Mammary epithelial cell (primary cell): ENCODE measurements around the gene PROC.

Source experiments
- CTCF ChIP-seq, 2 donors: IDR thresholded peaks in 1 of 2; conservative IDR thresholded peaks in 1 of 2; 2 replicates each; pipeline ENCODE4 v1.5.1; 2011 to 2012; ENCODE audit warnings: inconsistent platforms in 2 of 2, low read length in 2 of 2, mild to moderate bottlenecking in 2 of 2, control low read depth in 1 of 2, low read depth in 1 of 2; ENCODE audit not compliant: insufficient read depth in 1 of 2; ENCODE audit errors: extremely low read depth in 1 of 2
- EZH2 ChIP-seq: IDR thresholded peaks from 2 replicates; pipeline ENCODE4 v1.6.1; 2012; ENCODE audit warnings: low read length, inconsistent platforms, borderline replicate concordance

GRCh38 chr2:127407091-127407490, 11.1 kb upstream of the PROC start:
- no peak for TF ChIP-seq CTCF (conservative IDR thresholded peaks at IDR 0.05 in 1 of 2, IDR thresholded peaks at IDR 0.05 in 1 of 2; ENCODE audit: extremely low read depth in 1 of 2, insufficient read depth in 1 of 2, low read depth in 1 of 2, low read length in 2 of 2)
- TF ChIP-seq EZH2: no peak
